HG03108 (cell line): ENCODE results near the gene SLC6A2.

Source experiments
- ATAC-seq: cut with Tn5 transposase; IDR thresholded peaks from one replicate; pipeline ENCODE4 v1.9.1; 2021; ENCODE audit warnings: moderate library complexity; ENCODE audit not compliant: unreplicated experiment

SLC6A2 gene

DNA sequence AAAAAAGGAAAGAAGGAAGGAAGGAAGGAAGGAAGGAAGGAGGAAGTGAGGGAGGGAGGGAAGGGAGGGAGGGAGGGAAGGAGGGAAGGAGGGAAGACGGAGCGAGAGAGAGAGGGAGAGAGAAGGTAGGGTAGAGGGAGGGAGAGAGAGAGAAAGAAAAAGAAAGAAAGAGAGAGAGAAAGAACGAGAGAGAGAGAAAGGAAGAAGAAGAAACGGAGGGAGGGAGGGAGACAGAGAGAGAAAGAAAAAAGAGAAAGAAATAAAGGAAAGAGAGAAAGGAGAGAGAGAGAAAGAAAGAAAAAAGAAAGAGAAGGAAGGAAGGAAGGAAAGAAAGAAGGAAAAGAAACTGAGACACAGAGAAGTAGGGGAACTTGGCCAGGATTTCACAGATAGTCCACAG lies 8.4 kb upstream of the SLC6A2 start:
- no peak for ATAC-seq

- ATAC-seq = no peak
Observed at GRCh38 chr16:55647798-55648197, 8.0 kb upstream of the SLC6A2 start.

GRCh38 chr16:55651841-55652824 lies 3.7 kb upstream of the SLC6A2 start:
- ATAC-seq = no peak

GRCh38 chr16:55653106-55653505 lies 2.7 kb upstream of the SLC6A2 start:
- no peak for ATAC-seq

GRCh38 chr16:55655381-55655896 lies 349 bp upstream of the SLC6A2 start:
- ATAC-seq = no peak

- no peak for ATAC-seq
Observed at GRCh38 chr16:55656691-55657092, 904 bp downstream of the SLC6A2 start.

DNA sequence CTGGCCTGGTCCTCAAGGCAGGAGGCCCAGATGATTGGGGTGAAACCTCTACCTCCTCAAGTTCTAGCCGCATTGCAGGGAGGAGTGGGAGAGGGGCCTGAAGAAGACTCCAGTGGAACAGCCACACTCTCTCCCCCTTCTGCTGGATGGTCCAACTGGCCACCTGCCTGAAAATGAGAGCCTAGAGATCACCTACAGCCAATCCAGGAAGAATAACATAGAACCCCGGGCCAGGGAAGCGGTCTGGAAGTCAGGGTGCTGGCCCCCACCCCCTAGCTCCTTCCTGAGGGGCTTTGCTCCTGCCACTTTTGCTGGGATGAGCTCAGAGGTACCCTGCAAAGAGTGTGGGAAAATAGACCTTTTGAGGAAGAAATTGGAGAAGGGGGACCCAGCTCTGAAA lies 1.8 kb downstream of the SLC6A2 start:
- ATAC-seq = no peak

DNA sequence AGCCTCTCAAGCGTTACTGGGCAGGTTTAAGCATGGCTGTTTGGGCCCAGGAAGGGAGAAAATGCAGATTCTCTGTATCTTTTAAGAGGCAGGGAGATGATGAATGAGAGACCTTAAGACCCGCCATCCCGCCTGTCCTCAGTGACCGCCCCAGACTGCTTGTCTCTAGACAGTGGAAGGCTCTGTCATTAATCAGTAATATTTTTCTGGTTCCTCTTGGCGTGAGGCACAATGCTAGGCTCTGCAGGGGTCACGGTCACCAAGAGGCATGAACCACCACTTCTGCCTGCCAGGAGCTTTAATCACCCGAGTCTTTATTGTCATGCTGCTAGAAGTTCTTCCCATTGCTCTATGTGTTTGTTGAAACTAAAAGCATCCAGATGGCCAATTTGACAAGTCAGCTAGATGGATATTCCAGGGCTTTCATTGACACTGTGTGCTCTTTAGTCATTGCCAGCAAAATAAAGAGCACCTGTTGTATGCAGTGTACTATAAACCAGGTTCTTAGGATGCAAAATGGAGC lies 3.2 kb downstream of the SLC6A2 start:
- no peak for ATAC-seq

DNA sequence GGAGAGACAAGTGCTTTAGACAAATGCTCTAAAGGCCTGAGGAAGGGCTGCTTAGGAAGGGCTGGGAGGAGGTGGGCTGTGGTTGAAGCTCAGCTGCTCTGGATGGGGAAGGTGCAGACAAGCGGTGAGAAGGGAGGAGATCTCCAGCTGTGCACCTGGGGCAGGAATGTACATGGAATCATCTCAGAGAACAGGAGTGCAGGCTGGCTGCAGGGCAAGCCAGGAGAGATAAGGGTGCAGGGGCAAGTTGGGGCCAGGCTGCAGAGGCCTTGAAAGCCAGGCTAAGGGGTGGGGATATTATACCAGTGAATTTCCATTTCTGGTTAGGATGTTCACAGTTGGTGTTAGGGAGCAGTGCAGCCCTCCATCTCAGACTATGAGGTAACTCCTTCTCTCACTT lies 4.2 kb downstream of the SLC6A2 start:
- no peak for ATAC-seq

DNA sequence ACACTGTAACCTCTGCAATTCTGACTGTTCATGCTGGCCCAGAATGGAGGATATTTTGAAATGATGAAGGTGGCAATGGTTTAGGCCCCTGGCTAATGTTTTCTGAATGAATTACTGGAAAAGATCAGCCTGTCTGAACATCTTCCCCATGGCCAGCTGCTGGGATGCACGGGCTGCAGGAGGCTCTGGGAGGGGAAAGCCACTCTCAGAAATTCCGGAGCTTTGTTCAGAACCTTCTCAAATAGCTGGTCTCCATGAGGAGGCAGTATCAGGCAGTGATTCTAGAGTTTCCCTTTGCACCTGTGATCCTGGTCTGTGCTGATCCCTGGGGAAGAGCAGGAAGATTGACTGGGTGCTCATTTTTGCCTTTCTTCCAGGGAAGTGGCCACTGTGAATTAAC lies 5.0 kb downstream of the SLC6A2 start:
- ATAC-seq = no peak

DNA sequence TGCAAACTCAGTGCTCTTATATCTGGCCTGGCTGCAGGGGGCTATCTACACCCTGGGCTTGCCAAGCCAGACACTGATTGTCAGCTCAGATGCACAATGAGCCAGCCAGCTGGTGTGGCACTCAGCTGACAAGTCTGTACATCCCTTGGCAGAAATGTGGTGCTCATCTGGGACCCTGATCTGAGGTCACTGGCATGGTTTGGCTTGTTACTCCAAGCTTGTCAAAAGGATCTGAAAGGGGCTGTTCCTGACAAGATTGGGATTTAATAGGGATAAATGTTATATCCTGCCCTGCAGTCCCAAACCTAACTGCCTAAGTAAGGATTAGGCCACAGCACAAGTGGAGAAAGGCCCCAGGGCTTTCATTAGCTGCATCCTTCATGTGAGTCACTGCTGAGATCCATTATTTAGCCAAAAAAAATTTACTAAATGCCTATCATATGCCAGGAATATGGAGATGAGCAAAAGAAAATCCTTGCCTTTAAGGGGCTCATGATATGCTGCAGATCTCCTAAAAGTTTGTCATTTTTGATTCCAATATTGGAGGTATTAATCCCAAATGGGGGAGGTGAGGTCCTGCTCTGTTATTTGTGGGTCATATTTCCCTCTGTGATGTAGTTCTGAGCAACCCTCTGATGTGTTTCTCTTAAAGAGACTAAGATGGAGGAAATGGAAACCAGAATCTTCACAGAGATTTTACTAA lies 6.3 kb downstream of the SLC6A2 start:
- ATAC-seq = no peak

DNA sequence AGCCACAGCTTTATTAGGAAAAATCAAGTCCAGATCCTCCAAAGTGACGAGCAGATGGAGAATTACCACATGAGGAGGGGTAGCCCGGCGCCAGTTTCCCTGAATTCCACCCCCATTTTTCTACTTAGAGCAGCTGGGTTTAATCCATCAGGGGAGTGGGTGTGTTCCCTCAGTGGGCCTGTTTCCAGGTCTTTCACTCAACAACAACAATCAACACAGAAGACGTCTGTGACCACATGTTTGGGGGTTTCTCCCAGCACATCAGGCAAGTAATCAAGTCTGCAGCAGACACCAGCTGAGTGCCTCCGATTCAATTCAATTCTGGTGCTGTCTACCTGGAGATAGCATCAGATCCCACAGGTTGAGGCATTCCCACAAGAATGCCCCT lies 6.8 kb downstream of the SLC6A2 start:
- ATAC-seq = no peak

- no peak for ATAC-seq
Observed at GRCh38 chr16:55663225-55663624, 7.4 kb downstream of the SLC6A2 start.

DNA sequence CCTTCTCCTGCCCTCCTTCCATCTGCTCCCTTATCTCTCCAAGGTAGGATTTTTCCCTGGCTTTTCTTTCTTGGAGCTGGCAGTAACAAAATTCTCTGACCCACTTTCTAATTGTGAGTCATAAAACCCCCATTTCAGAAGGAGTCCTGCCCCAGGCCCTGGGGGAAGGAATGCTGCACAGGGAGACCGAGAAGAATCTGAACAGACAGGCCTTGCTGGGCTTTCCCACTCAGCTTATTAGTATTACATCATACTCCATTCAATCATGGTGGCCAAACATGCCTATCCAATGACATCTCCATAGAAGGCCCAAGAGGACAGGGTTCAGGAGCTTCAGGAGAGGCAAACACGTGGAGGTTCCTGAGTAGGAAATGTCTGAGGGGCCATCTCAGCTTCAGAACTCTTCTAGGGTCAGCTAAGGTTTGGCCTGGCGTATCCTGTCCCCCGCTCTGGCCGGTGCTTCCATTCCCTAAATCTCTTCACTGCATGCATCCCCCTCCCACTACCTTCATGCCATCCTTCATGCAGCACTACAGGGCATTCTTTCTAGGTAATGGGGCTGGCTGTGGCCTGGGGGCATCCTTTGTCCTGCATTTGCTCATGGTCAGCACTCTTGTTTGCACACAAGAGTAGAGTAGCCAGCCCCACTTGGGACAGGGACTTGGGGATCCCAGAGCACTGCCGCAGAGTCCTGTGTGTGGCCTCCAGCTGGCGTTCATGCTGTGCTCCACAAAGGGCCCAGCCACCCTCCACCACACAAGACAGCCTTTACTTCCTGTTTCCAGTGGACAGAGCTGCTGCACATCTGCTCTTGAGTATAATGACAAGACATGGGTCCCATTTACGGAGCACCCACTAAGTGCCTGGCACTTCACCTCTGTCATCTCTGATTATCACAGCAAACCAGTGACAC lies 8.2 kb downstream of the SLC6A2 start:
- no peak for ATAC-seq

GRCh38 chr16:55664786-55665407 lies 9.1 kb downstream of the SLC6A2 start:
- no peak for ATAC-seq

DNA sequence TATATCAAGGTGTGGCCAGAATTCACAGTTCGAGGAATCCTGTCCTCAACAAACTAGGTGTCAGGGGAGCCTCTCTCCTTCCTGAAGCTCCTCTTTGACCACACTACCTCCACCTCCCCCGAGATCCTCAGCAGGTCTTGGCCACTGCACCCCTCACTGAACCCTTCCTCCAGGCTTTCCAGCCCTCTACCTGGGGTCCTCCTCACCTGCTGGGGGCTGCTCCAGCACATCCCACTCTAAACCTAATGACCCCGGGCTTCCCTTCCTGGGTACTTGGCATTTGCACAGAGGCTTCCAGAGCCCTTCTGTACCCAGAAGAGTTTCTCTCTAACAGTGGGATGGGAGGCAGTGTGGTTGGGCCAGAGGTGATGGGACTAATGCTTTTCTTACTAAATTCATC lies 9.7 kb downstream of the SLC6A2 start:
- no peak for ATAC-seq

- no peak for ATAC-seq
Observed at GRCh38 chr16:55666012-55666411, 10.2 kb downstream of the SLC6A2 start.

DNA sequence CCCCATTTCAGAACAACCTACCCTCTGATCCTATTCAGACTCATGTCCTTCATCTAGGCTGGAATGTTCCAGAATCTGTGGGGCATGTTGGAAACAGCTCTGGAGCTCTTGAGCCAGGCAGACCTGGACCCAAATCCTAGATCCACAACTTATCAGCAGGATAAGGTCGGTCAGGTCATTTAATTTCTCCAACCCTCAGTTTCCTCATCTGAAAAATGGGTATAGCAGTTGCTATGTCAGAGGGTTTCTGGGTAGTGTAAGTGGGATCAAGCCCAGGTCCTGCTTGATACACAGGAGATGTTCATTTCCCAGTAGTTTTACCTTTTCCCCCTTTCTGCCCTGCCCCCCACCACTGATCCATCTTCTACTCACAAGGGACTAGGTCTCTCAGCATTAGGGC lies 12.0 kb downstream of the SLC6A2 start:
- no peak for ATAC-seq

GRCh38 chr16:55668340-55669281 lies 12.8 kb downstream of the SLC6A2 start:
- ATAC-seq = no peak
